GM20000 (cell line): ENCODE results near the gene BEND6.

Experiments used
- DNase-seq: peaks from one replicate; pipeline ENCODE4 v3.0.0; 2012; ENCODE audit warnings: low spot score
- CTCF ChIP-seq: IDR thresholded peaks from 2 replicates; pipeline ENCODE4 v1.5.1; 2012; ENCODE audit warnings: mild to moderate bottlenecking, control low read depth; ENCODE audit errors: extremely low read depth, missing control alignments

The BEND6 gene

GRCh38 chr6:56961151-56961550, 6.2 kb downstream of the BEND6 start:
- no peak for DNase-seq
- no peak for TF ChIP-seq CTCF

GRCh38 chr6:56962441-56962840, 7.5 kb downstream of the BEND6 start:
- TF ChIP-seq CTCF, result no peak
- no peak for DNase-seq

- no peak for DNase-seq
Observed at GRCh38 chr6:56963043-56963442, 8.1 kb downstream of the BEND6 start.

GRCh38 chr6:56963793-56964192, 8.9 kb downstream of the BEND6 start:
- TF ChIP-seq CTCF, result no peak
- no peak for DNase-seq

More at GRCh38 chr6:56963043-56963442, 8.1 kb downstream of the BEND6 start:
- no peak for TF ChIP-seq CTCF

- no peak for DNase-seq
- no peak for TF ChIP-seq CTCF
Observed at GRCh38 chr6:56965126-56965525, 10.2 kb downstream of the BEND6 start.

GRCh38 chr6:56970849-56971248, 15.9 kb downstream of the BEND6 start:
- DNase-seq, result no peak
- TF ChIP-seq CTCF, result no peak

- no peak for DNase-seq
- TF ChIP-seq CTCF, result no peak
Observed at GRCh38 chr6:56977192-56977591, 22.3 kb downstream of the BEND6 start.
